Type B pancreatic cell (in vitro differentiated cells): ENCODE measurements around the gene GRK6. TPM values are rescaled to one million over a fixed set of nuclear protein-coding genes. Genes with fewer than 3 reads are reported as not detected.

ENCODE experiments used
- DNase-seq: peaks from one replicate; pipeline ENCODE4 v3.0.0; 2021; ENCODE audit warnings: mixed read lengths; ENCODE audit not compliant: unreplicated experiment; ENCODE audit errors: extremely low spot score
- H3K27ac Mint-ChIP-seq: 2 replicates; pipeline ENCODE4 v1.8.0; 2021; ENCODE audit warnings: mild to moderate bottlenecking, mixed read lengths
- H3K27me3 Mint-ChIP-seq: 2 replicates; pipeline ENCODE4 v1.8.0; 2021; ENCODE audit warnings: mixed read lengths
- H3K36me3 Mint-ChIP-seq: 2 replicates; pipeline ENCODE4 v1.8.0; 2021; ENCODE audit warnings: mixed read lengths
- H3K4me1 Mint-ChIP-seq: one replicate; pipeline ENCODE4 v1.8.0; 2021; ENCODE audit warnings: mixed read lengths; ENCODE audit not compliant: unreplicated experiment
- H3K4me3 Mint-ChIP-seq: 2 replicates; pipeline ENCODE4 v1.8.0; 2021; ENCODE audit warnings: mild to moderate bottlenecking, mixed read lengths
- H3K9me3 Mint-ChIP-seq: 2 replicates; pipeline ENCODE4 v1.8.0; 2021; ENCODE audit warnings: mixed read lengths
- total RNA-seq: library from RNA; stranded (reverse); gene quantifications from 2 replicates; pipeline ENCODE4 v1.2.1, GENCODE V29; 2021; ENCODE audit warnings: low replicate concordance
- TF ChIP-seq, protein P1 (sequence below): fragments of 200-600 bp; sonication (generic); conservative IDR thresholded peaks from 2 replicates; pipeline ENCODE4 v1.5.0; 2021; ENCODE audit warnings: antibody characterized with exemption, mild to moderate bottlenecking

GRK6 gene
- total RNA-seq, 1 donor from 2014 or later, result 47.3 TPM

DNA sequence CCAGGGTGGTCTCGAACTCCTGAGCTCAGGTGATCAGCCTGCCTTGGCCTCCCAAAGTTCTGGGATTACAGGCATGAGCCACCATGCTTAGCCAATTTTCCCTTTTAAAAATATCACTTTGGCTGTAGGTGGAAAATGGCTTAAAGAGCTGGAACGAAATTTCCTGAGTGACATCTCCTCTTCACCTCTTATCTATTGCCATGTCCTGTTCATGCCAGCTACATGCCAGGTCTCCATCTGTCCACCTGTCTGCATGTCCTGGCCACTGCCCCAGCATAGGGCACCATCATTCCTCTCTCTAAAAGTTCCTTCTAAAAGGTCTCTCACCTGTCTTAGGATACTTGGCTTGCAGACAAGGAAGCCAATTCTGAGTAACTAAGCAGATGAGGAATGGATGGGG lies 2.8 kb upstream of the GRK6 start:
- TF ChIP-seq, protein P1, sequence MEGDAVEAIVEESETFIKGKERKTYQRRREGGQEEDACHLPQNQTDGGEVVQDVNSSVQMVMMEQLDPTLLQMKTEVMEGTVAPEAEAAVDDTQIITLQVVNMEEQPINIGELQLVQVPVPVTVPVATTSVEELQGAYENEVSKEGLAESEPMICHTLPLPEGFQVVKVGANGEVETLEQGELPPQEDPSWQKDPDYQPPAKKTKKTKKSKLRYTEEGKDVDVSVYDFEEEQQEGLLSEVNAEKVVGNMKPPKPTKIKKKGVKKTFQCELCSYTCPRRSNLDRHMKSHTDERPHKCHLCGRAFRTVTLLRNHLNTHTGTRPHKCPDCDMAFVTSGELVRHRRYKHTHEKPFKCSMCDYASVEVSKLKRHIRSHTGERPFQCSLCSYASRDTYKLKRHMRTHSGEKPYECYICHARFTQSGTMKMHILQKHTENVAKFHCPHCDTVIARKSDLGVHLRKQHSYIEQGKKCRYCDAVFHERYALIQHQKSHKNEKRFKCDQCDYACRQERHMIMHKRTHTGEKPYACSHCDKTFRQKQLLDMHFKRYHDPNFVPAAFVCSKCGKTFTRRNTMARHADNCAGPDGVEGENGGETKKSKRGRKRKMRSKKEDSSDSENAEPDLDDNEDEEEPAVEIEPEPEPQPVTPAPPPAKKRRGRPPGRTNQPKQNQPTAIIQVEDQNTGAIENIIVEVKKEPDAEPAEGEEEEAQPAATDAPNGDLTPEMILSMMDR, result no peak
- H3K27ac Mint-ChIP-seq, result no peak overlapping the region
- no peaks in the 10 kb centered on the region for H3K27me3 Mint-ChIP-seq
- H3K36me3 Mint-ChIP-seq, result no peaks in the 10 kb centered on the region
- DNase-seq, result no peak
- H3K4me1 Mint-ChIP-seq, result peaks cover 12% of the 10 kb centered on the region
- no peak overlapping the region for H3K4me3 Mint-ChIP-seq
- no peaks in the 10 kb centered on the region for H3K9me3 Mint-ChIP-seq

DNA sequence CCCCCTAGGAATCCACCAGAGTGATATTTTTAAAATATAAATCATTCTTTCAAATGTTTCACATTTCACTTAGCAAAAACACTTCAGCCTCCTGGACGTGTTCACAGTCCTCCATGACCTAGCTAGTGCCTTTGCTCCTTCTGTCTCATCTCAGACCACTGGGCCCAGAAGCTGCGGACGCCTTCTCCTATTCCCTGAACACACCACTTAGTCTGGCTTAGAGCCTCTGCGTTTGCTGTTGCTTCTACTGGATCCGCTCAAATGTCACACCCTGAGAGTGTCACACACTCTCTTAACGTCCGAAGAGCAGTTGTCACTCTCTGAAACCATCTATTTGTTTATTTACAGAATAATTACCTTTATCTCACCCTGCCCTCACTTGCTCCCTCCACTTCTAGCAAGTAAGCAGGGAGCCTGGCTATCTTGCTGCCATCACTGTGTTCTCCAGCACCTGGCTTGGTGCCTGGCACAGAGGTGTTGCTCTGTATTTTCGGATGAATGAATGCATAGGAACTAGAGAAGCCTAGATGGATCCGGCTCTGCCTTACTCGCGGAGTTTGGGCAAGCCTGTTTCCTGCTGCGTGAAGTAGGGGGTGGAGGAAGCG lies 1.2 kb upstream of the GRK6 start:
- DNase-seq, result no peak
- Mint-ChIP-seq H3K36me3 (no peaks in the 10 kb centered on the region), H3K27me3 (no peaks in the 10 kb centered on the region), H3K4me1 (peaks cover 21% of the 10 kb centered on the region), H3K27ac (peak overlapping the region; percentile 97), H3K9me3 (no peaks in the 10 kb centered on the region), H3K4me3 (peak overlapping the region; percentile 97)
- TF ChIP-seq, protein P1, result no peak

DNA sequence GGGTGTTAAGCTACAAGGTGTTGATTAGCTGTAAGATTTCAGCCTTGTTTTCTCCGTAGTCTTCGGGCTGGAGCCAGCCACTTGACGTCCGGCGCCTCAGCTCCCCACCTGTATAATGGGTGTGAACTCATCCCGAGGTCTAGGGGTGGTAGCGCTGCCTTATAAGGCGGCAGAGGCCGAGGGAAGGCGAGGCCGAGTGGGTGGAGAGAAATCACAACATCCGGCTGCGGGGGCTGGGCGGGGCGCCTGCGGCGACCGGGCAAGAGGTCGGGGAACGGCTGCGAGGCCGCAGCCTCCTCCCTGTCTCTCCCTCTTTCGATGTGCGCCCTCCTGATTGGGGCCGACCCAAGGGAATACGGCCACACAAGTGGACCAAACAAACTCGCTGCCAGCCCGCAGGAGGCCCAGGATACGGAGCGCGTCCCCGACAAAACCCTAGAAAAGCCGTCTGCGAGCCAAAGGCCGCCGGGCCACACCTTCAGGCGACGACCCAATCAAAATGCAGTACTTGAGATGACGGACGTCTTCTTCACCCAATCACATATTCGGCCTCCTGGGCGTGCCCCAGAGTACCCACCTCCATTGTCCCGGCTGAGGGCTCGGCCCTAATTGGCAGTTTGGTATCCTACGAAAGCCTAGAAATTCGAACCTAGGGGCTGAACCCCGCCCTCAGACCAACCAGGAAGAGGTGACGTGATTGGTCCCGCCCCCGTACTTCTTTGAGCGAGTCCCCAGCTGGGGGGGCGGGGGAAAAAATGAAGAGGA lies 493 bp upstream of the GRK6 start:
- H3K4me1 Mint-ChIP-seq, result peaks cover 21% of the 10 kb centered on the region
- H3K9me3 Mint-ChIP-seq, result no peaks in the 10 kb centered on the region

DNA sequence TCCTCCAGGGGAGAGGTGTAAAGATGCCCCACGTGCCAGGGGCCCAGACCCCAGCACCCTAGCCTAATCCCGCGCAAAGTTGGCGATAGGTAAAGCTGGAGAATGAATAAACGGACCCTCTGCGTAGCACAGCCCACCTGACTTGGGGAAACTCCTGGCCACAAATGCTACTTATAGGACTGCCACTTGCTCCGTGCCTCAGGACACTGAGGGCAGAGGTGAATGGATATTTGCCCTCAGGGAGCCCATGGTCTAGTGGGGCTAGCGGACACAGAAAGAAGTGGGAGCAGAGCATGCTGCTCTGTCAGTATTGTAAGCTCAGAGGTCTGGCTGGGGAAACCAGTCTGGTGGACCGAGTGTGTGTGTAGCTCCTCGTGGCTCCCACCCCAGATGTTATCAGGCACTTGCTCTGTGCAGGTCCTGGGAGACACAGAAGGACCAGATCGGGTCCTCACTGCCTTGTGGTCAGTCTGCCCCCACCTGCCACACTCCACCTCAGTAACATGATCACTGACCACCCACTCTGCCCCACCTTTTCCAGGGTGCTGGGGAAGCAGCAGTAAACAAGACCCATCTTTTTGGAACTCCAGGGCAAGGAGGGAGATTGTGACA lies 841 bp downstream of the GRK6 start:
- H3K4me1 Mint-ChIP-seq, result peaks cover 21% of the 10 kb centered on the region
- H3K9me3 Mint-ChIP-seq, result no peaks in the 10 kb centered on the region
- H3K27ac Mint-ChIP-seq, result peak overlapping the region; percentile 81

More for the DNA sequence above, 493 bp upstream of the GRK6 start:
- H3K4me3 Mint-ChIP-seq, result peak overlapping the region; percentile 97
- peak overlapping the region; percentile 97 for H3K27ac Mint-ChIP-seq
- no peaks in the 10 kb centered on the region for H3K27me3 Mint-ChIP-seq
- DNase-seq, result peak; percentile 99
- TF ChIP-seq, protein P1, result no peak
- H3K36me3 Mint-ChIP-seq, result no peaks in the 10 kb centered on the region

DNA sequence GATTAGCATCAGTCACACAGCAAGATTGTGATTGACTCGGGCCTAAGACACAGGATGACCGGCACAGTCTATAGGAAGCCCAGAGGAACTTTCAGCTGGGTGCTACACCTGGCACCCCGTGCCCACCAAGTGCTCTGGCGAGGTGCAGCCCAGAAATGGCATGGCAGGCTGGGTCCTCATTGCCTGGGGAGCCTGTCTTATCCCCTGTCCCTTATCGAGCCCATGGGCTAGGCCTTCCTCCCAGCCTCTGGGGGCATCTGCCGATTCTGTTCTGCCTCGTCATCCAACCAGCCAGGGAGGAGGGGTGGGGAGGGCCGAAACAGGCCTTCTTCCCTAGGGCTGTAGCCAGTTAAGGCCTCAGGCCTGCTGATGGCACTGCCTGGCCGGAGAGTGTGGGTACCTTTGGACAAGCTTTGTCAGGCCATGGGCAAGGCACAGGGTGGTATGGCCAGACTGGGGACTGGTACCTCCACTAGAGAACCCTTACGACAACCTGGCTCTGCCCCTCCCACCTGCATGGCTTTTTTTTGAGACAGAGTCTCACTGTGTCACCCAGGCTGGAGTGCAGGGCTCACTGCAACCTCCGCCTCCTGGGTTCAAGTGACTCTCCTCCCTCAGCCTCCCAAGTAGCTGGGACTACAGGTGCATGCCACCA lies 1.6 kb downstream of the GRK6 start:
- DNase-seq, result no peak
- H3K27me3 Mint-ChIP-seq, result no peaks in the 10 kb centered on the region
- H3K4me3 Mint-ChIP-seq, result peak overlapping the region; percentile 93
- peak overlapping the region; percentile 81 for H3K27ac Mint-ChIP-seq
- no peaks in the 10 kb centered on the region for H3K9me3 Mint-ChIP-seq
- H3K36me3 Mint-ChIP-seq, result no peaks in the 10 kb centered on the region
- TF ChIP-seq, protein P1, result no peak
- peaks cover 21% of the 10 kb centered on the region for H3K4me1 Mint-ChIP-seq

More for the DNA sequence above, 841 bp downstream of the GRK6 start:
- H3K36me3 Mint-ChIP-seq, result no peaks in the 10 kb centered on the region
- H3K27me3 Mint-ChIP-seq, result no peaks in the 10 kb centered on the region
- TF ChIP-seq, protein P1, result no peak
- H3K4me3 Mint-ChIP-seq, result peak overlapping the region; percentile 93
- no peak for DNase-seq
